GM04504 (cell line): ENCODE data around the gene ARPC1A.
"Not testable (repeated sequence)": the region's sequence is repeated elsewhere in the genome, so short reads cannot be mapped to it uniquely, and the experiment has no call there.

Source experiments
- DNase-seq: peaks from one replicate; pipeline ENCODE4 v3.0.0-alpha.2; 2012; ENCODE audit warnings: low read depth

Gene ARPC1A

GRCh38 chr7:99371376-99371920 lies 45.8 kb downstream of the ARPC1A start:
- DNase-seq, result no peak

GRCh38 chr7:99372275-99373090 lies 46.8 kb downstream of the ARPC1A start:
- no peak for DNase-seq

GRCh38 chr7:99373091-99374066 lies 47.7 kb downstream of the ARPC1A start:
- DNase-seq, result no peak

GRCh38 chr7:99374111-99375064 lies 48.7 kb downstream of the ARPC1A start, which contains the start of gene ARPC1B:
Gene ARPC1B, plus strand, starts transcription at chr7:99374730. Its CDS starts 10,985 bp downstream, at chr7:99385715.
- DNase-seq, result peak; percentile 36

- peak; percentile 52 for DNase-seq
Observed at GRCh38 chr7:99375070-99375807, 49.5 kb downstream of the ARPC1A start.

- peak; percentile 94 for DNase-seq
Observed at GRCh38 chr7:99379043-99379577, 53.4 kb downstream of the ARPC1A start.

GRCh38 chr7:99379693-99380031 lies 54.0 kb downstream of the ARPC1A start:
- not testable (repeated sequence) for DNase-seq

GRCh38 chr7:99380032-99380822 lies 54.5 kb downstream of the ARPC1A start:
- no peak for DNase-seq

GRCh38 chr7:99380823-99381663 lies 55.3 kb downstream of the ARPC1A start:
- no peak for DNase-seq

GRCh38 chr7:99381664-99382075 lies 56.0 kb downstream of the ARPC1A start:
- DNase-seq, result no peak

- DNase-seq, result no peak
Observed at GRCh38 chr7:99383203-99383602, 57.5 kb downstream of the ARPC1A start.

- no peak for DNase-seq
Observed at GRCh38 chr7:99383791-99384370, 58.2 kb downstream of the ARPC1A start.

GRCh38 chr7:99384523-99384922 lies 58.8 kb downstream of the ARPC1A start:
- DNase-seq, result no peak

GRCh38 chr7:99385564-99385963 lies 59.9 kb downstream of the ARPC1A start:
- DNase-seq, result no peak

- DNase-seq, result no peak
Observed at GRCh38 chr7:99386584-99387238, 61.0 kb downstream of the ARPC1A start.

- DNase-seq, result not testable (repeated sequence)
Observed at GRCh38 chr7:99387239-99387635, 61.5 kb downstream of the ARPC1A start.

GRCh38 chr7:99387912-99388311 lies 62.2 kb downstream of the ARPC1A start:
- no peak for DNase-seq

GRCh38 chr7:99389772-99390171 lies 64.1 kb downstream of the ARPC1A start:
- no peak for DNase-seq
